ENCODE results near the gene SLC34A1. TPM values are rescaled to one million over a fixed set of nuclear protein-coding genes. Genes with fewer than 3 reads are reported as not detected.

The SLC34A1 gene
- total RNA-seq, 4 donors from 2014 or later, result not detected

GRCh38 chr5:177361418-177362291 is 22.6 kb upstream of the SLC34A1 start:
- Histone ChIP-seq H3K9me3 (no peaks in the 10 kb centered on the region), H3K27ac (no peak overlapping the region), H3K4me3 (no peak overlapping the region), H3K4me1 (peaks cover 18 to 29% of the 10 kb centered on the region in 2 donors), H3K27me3 (no peaks in the 10 kb centered on the region), H3K36me3 (no peaks in the 10 kb centered on the region)
- in situ Hi-C loops (cut with MboI; ENCODE audit: low sequenced_read_pairs in 4 of 4), result no loop called here
- ATAC-seq (no peak), DNase-seq (no peak)
- TF ChIP-seq POLR2A (IDR thresholded peaks at IDR 0.05) (no peak), CTCF (IDR thresholded peaks at IDR 0.05 in 4 of 5, conservative IDR thresholded peaks at IDR 0.05 in 1 of 5) (no peak)
- intact Hi-C loops (cut with DNase I; ENCODE audit: low total_unique reads), result no loop called here

- ATAC-seq (no peak), DNase-seq (no peak)
- H3K27ac ChIP-seq, result no peak overlapping the region
- H3K27me3 ChIP-seq, result no peaks in the 10 kb centered on the region
- no peaks in the 10 kb centered on the region for H3K36me3 ChIP-seq
- intact Hi-C loops (cut with DNase I; ENCODE audit: low total_unique reads) (no loop called here), in situ Hi-C loops (cut with MboI; ENCODE audit: low sequenced_read_pairs in 4 of 4) (no loop called here)
- H3K9me3 ChIP-seq, result no peaks in the 10 kb centered on the region
- H3K4me3 ChIP-seq, result no peak overlapping the region
- TF ChIP-seq POLR2A (IDR thresholded peaks at IDR 0.05), result no peak
- no peak for TF ChIP-seq CTCF (IDR thresholded peaks at IDR 0.05 in 4 of 5, conservative IDR thresholded peaks at IDR 0.05 in 1 of 5)
- peaks cover 19 to 33% of the 10 kb centered on the region in 2 donors for H3K4me1 ChIP-seq
Measured at GRCh38 chr5:177362292-177362609, 22.0 kb upstream of the SLC34A1 start.

GRCh38 chr5:177362610-177363507 is 21.4 kb upstream of the SLC34A1 start:
- Histone ChIP-seq H3K4me3 (peak overlapping the region; percentile 49 to 58 (median 53)), H3K27ac (peak overlapping the region in 1 of 4 donors; percentile 37), H3K27me3 (no peaks in the 10 kb centered on the region), H3K9me3 (no peaks in the 10 kb centered on the region), H3K4me1 (peaks cover 23 to 39% of the 10 kb centered on the region in 2 donors), H3K36me3 (no peaks in the 10 kb centered on the region)
- DNase-seq (peak; percentile 26 to 49), ATAC-seq (peak; percentile 43 to 45)
- intact Hi-C loops (cut with DNase I; ENCODE audit: low total_unique reads), result no loop called here
- in situ Hi-C loops (cut with MboI; ENCODE audit: low sequenced_read_pairs in 4 of 4), result no loop called here
- TF ChIP-seq CTCF (IDR thresholded peaks at IDR 0.05 in 4 of 5, conservative IDR thresholded peaks at IDR 0.05 in 1 of 5) (no peak), POLR2A (IDR thresholded peaks at IDR 0.05) (no peak)

- Histone ChIP-seq H3K9me3 (no peaks in the 10 kb centered on the region), H3K4me3 (peak overlapping the region; percentile 49 to 58 (median 53)), H3K4me1 (peaks cover 19 to 37% of the 10 kb centered on the region in 2 donors), H3K27me3 (no peaks in the 10 kb centered on the region), H3K27ac (no peak overlapping the region), H3K36me3 (no peaks in the 10 kb centered on the region)
- DNase-seq, result no peak
- in situ Hi-C loops (cut with MboI; ENCODE audit: low sequenced_read_pairs in 4 of 4) (no loop called here), intact Hi-C loops (cut with DNase I; ENCODE audit: low total_unique reads) (no loop called here)
- TF ChIP-seq POLR2A (IDR thresholded peaks at IDR 0.05), result no peak
- no peak for TF ChIP-seq CTCF (IDR thresholded peaks at IDR 0.05 in 4 of 5, conservative IDR thresholded peaks at IDR 0.05 in 1 of 5)
- no peak for ATAC-seq
Measured at GRCh38 chr5:177363565-177363964, 20.7 kb upstream of the SLC34A1 start.
